UCSD-AML1 (cell line): ENCODE results near the gene SRA1.

Experiments used
- DNase-seq: peaks from one replicate; lab custom pipeline; 2025; ENCODE audit not compliant: unreplicated experiment; lab: John Stamatoyannopoulos, UW

The SRA1 gene

DNA sequence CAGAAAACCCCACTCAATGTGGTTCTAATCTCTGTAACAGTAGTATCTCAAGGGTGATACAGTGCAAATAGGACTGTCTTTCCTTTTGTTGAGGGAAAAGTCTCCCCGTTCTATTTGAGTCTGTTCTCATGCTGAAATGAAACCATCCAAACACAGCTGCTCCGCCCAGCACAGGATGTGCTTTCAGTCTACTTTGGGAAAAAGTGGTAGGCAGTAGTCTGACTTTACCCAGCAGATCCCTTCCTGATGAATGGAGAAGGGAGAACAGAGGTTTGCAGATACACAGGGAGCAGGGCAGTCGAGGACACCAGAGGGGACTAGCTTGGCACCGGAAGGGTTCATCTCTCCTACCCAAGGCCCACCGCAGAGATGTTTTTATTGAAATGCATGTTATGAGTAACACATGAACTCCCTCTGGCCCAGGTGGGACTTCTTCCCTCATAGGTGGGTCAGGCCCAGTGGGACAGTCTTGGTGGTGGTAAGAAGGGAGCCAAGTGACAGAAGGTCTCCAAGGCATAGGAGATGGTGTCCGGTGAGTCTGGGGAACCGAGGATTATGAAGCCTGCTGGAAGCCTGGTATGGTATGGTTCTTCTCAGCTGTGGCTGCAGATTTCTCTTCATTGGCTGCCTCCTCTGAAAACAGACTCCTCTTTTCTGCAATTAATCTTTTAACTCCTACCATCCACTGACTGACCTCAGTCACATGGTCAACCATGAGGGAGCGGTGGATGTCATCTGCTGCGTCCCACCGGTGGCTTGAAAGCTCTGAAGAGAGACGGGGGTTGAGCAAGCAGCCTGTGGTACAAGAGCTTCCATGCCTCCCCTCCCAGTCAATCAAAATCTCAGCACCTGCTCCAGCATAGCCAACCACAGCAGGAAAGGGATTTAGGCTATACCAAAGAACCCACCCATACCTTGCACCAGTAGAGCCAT is 6.9 kb downstream of the SRA1 start:
- DNase-seq, result no peak

DNA sequence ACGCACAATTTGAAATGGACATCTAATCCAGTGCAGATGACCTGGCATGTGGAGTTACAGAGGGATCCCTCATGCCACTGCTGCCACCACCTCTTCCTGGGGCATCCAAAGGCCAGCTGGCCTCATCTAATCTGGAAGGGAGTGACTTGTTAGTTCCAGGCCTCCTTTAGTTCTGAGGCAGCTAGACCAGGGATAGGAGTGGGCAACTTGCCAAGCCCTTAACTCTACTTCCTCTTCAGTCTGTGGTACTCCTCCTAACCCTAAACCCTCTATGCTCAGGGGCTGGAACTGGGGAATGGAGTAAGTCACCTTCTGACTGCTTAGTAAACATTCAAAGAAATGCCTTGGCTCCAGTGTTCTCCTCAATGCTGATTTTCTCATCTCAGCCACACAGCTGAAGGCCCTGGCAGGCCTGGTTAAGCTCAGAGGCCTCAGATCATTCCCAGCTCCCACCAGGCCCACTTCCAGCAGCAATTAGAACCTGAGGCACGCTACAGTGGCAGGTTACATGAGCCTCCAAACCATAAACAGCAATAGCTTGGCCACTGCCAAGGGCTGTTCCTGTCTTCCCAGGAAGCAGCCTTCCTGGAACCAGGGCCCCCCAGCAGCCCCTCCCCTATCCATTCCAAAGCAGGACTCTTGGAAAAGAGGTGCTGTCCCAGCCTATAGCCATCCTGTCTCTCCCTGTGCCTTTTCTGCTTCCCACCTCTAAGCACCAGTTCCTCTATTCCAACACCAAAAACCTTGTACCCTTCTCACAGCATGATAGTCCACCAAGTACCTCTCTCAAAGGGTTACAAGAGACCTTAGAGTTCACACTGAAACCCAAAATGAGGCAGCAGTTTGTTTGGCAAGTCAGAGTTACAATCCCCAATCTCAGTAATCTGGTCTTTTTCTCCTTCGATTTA is 7.8 kb downstream of the SRA1 start:
- DNase-seq, result peak; percentile 37

DNA sequence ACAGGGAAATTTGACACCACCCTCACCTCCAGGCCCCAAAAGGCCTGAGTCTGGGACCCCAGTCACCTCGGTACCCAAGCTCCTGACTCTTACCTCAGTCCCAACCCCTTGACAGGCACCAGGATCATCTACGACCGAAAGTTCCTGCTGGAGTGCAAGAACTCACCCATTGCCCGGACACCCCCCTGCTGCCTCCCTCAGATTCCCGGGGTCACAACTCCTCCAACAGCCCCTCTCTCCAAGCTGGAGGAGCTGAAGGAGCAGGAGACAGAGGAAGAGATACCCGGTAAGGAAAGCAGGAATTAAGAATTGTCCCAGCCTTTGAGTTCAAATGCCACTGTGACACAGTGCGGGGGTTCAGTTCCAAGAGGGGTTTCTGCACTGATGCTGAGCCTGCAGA is 8.5 kb downstream of the SRA1 start:
- DNase-seq, result no peak

DNA sequence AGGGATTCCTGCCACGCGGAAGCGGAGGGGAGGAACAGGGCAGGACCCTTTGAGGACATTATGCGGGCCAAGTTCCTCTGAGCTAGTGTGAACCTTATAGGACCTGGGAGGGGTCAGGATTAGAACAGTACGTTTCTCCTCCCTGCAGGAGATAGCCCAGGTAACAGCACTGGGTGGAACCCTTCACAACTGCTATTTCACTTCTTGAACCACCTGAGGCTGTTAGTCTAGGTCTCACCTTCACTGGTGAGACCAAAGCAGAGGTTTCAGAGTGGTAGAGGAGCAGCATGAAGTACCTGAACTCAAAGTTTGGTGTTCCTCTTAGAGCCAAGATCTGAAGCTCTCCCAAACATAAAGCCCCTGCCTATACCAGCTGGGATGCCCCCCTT is 9.0 kb downstream of the SRA1 start:
- DNase-seq, result no peak

DNA sequence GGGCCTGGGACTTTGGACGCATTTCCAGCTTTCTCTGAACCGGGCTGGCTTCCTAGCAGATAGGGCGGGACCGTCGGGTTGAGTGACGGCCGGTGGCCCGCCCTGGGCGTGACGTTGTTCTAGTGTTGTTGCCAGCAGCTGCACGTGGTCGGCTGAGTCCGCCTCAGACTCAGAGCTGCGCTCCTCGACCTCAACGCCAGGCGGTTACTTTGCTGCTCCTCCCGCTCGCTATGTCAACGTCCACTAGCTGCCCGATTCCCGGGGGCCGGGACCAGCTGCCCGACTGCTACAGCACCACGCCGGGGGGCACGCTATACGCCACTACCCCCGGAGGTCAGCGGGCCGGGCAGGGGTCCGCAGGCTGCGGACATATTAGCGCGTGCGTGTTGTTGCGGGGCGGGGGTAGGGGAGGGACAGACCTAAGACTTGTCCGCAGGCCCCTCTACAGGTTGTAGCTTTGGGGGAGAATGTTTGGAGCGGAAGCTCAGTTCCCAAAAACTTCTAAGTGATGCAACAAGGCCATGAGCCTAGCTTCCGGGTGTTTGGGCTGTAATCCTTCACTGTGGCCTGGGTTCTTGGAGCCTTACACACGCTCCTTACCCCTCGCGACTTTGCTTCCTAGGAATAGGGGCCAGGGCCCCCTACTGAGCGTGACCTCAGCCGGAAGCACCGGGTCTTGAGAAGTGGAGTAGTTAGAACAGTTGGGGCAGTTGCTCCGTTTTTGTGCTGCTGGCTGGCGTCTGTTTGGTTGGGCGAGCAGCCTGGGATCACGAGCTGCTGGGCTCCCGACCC is 9.6 kb downstream of the SRA1 start, which contains the start of gene EIF4EBP3:
Gene EIF4EBP3 (plus strand): TSS at position 155 of the 792 bp plus-strand sequence. CDS start 76 bp downstream, at position 231.
- DNase-seq, result no peak

DNA sequence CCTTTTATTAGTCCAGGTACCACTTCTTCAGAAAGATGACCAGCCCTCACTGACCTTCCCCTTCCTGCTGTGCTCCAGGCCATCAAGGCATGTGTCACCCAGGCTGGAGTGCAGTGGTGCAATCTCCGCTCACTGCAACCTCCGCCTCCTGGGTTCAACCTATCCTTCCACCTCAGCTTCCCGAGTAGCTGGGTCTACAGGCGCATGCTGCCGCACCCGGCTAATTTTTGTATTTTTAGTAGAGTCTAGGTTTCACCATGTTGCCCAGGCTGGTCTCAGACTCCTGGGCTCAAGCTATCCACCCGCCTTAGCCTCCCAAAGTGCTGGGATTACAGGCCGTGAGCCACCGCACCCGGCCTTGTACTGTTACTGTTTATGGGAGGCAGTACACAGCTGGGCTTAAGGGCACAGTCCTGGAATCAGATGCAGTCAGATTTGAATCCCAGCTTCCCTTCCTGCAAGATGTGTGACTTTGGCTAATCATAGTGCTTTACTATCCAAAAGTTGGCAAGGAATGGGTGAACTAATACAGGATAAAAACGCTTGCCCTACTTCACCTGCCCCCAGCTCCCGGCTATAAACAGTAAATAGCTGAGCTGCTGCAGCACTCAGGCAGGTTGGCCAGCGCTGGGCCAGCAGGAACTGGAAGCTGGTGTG is 10.3 kb downstream of the SRA1 start:
- DNase-seq, result no peak

DNA sequence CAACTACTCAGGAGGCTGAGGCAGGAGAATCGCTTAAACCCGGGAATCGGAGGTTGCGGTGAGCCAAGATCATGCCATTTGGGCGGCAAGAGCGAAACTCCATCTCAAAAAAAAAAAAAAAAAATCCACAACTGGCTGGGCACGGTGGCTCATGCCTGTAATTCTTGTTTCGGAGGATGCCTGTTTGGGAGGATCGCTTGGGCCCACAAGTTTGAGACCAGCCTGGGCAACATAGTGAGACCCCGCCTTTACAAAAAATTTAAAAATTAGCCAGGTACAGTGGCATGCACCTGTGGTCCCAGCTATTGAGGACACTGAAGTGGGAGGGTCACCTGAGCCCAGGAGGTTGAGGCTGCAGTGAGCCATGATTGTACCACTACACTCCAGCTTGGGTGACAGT is 11.7 kb downstream of the SRA1 start:
- DNase-seq, result no peak

DNA sequence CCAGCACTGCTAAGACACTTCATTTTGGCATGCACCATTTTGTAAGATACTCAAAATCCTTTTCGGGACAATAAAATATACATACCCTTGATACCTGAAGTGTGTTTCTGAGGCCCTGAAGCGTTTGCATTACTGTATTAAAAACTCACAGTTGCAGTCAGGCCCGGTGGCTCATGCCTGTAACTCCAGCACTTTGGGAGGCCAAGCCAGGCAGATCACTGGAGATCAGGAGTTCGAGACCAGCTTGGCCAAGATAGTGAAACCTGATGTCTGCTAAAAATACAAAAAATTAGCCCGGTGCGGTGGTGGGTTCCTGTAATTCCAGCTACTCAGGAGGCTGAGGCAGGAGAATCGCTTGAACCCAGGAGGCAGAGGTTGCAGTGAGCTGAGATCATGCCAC is 12.3 kb downstream of the SRA1 start:
- no peak for DNase-seq

DNA sequence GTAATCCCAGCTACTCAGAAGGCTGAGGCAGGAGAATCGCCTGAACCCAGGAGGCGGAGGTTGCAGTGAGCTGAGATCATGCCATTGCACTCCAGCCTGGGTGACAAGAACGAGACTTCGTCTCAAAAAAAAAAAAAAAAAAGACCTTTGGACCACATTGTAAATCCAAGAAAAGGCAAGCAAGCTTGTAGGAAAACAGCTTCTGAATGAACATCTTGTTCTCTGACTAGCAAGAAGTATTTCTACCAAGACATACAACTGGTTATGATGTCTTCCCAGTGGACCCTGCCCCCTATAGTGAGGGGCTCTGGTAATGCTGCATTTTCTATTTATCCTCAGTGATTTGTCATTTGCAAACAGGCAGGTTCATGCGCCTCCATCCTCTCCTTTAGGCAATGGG is 14.3 kb downstream of the SRA1 start:
- no peak for DNase-seq

DNA sequence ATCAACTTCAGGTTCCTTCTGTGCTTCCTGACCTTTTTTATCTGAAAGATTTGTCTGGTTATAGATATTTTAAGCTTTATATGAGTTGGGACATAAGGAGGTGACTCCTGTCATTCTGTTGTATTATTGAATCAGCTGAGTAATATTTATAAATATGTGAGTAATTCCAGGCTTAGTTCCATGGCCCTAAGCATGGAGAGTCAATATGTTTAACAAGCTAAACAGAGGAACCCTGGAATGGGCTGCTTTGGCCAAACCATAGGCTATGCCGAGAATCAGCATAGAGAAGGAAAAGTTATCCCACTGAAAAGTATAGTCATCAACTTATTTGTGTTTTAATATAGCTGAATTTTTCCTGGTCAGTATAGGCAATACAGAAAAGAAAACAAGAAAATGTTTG is 17.0 kb downstream of the SRA1 start:
- DNase-seq, result no peak

DNA sequence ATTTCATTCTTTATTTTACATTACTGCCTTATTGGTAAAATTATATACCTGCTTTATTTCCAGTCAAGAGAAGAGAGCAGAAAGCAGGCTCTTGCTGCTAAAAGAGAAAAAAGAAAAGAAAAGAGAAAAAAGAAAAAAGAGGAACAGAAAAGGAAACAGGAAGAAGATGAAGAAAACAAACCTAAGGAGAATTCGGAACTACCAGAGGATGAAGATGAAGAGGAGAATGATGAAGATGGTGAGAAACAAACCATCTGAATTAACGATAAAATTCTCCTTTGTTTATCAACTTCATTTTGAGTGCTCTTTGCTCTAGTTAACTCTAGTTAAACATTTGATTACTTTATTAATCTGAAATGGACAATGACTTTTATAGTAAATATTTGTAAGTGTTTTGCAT is 33.3 kb downstream of the SRA1 start:
- DNase-seq, result no peak

DNA sequence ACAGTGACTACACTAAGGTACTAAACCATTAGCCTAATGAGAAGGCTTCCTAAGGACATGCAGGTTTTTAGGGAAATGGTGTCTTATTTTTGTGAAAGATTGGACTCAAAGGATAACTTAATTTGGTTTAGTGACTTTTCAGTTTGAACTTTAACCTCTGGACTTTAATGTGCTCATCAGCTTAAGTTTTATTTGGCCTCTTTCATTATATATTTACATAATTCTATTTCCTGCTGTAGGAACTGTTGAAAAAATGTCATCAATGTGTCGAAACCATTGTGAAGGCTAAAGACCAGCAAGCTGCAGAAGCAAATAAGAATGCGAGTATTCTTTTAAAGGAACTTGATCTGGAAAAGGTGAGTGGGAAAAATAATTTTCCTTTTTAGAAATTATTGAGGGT is 44.1 kb downstream of the SRA1 start:
- no peak for DNase-seq

DNA sequence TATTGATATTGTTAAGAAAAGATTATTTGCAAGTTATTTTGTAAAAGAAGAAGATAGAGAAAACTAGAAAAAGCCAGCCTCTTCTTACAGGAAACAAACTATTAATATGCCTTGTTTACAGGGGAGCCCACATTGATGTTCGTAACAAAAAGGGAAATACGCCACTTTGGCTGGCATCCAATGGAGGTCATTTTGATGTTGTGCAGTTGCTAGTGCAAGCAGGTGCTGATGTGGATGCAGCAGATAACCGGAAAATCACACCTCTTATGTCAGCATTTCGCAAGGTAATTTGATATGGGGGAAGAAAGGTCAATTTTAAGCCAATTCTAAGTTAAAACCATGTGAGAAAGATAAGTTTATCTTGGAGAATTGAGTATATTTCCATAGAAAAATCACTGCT is 47.4 kb downstream of the SRA1 start:
- DNase-seq, result no peak

DNA sequence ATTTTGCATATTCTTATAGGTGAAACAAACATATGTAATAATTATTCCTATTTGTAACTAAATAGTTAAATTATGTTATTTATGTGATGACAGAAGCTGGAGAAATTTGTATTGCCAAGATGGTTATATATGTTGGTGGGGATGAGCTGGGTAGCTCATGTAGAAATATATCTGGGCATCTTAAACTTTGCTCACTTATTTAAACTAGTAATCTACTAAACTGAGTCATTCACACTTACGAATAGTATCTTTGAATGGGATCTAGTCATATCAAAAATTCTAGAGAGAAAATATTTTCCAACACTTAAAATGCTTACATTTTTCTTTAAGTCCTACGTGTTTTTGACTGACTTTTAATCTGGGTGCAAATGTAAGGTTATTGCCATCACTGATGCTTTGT is 54.4 kb downstream of the SRA1 start:
- DNase-seq, result no peak
